ENCODE results near the gene SUMO4.

The SUMO4 gene

DNA sequence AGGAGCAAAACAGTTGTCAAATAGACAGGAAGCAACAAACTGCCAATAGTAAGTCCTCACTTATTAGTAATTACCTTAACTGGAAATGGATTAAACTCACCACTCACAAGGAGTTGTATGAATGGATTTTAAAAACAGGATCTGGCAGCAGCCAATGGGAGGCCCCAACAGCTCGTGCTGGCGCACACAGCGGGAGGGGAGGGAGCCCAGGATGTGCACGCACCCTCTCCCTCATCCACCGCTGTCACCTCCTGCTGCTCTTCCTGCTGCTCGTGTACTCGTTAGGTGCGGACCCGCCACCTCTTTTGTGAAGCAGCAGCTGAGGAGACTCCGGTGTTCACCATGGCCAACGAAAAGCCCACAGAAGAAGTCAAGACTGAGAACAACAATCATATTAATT, at the start of gene SUMO4:
Gene SUMO4 (plus strand): TSS at position 213 of the 400 bp plus-strand sequence. CDS start 130 bp downstream, at position 343.
- DNase-seq: no peak

- DNase-seq: no peak
Observed at GRCh38 chr6:149354009-149354408, 46.1 kb upstream of the SUMO4 start.

DNA sequence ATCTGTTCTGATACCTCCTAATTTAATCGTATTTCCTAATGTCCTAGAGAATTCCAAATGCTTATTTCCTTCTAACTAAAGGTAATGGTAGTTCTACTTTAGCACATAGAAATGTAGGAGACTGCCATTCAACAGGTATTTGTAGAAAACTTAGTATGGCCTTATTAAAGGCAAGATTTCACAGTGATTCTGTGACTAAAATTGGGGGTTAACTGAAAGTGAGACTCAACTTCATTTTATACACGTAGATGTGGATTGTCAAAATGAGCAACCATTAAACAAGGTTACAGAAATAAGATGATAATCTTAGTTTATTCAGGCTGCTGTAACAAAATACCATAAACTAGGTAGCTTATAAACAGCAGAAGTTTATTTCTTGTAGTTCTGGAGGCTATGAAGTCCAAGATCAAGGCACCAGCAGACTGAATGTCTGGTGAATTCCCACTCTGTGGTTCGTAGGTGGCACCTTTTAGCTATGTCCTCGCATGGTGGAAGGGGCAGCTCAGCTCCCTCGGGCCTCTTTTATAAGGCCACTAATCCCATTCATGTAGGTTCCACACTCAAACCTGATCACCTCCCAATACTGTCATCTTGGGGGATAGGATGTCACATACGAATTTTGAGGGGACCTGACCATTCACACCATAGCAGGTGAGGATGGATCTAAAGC, 43.8 kb upstream of the SUMO4 start:
- DNase-seq: no peak

DNA sequence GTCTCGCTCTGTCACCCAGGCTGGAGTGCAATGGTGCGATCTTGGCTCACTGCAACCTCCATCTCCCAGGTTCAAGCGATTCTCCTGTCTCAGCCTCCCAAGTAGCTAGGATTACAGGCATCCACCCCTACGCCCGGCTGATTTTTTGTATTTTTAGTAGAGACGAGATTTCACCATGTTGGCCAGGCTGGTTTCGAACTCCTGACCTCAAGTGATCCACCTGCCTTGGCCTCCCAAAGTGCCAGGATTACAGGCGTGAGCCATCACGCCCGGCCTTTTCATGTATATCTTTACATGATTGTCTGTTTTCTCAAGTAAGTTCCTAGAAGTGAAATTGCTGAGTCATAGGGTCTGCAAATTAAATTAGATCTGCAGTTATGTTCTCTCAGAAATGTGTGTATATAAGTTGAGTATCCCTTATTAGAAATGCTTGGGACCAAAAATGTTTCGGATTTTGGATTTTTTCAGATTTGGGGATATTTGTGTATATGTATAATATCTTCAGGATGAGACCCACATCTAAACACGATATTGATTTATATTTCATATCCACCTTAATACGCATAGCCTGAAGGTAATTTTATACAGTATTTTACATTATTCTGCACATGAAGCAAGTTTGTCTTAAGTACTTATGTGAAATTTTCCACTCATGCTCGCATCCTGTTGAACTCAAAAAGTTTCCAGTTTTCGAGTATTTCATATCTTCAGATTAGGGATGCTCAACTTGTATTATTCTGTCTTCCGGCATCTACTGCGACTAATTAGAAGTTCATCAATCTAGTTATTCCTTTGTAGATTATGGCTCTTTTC, 42.1 kb upstream of the SUMO4 start:
- DNase-seq: no peak

- DNase-seq: no peak
Observed at GRCh38 chr6:149359440-149359839, 40.6 kb upstream of the SUMO4 start.

- DNase-seq: no peak
Observed at GRCh38 chr6:149360536-149360935, 39.5 kb upstream of the SUMO4 start.

DNA sequence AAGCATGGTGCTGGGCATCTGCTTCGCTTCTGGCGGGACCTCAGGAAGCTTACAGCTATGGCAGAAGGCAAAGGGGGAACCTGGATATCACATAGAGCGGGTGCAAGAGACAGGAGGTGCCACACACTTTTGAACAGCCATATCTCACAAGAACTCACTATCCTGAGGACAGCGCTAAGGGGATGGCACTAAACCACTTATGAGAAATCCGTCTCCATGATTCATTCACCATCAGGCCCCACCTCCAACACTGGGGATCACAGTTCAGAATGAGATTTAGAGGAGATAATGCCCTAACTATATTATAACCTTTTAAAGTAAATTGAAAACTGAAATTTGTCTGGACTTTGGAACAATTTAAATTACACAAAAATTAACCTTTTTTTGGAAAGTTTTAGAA, 37.8 kb upstream of the SUMO4 start:
- DNase-seq: no peak

DNA sequence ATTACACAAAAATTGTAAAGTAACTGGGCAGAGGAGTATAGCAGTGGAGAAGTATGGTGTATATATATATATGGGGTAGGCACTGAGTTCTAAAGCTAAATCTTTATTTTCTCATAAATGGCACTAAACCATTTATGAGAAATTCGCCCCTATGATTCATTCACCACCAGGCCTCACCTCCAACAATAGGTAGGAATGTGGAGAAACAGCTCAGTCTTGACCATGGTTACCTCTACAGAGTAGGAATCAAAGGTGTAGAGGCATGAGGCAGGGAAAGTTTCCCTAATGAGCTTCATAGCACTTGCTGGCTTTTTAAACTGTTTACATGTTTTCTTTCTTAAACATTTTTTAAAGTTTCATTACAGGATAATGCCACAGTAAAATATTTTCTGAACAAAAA, 36.9 kb upstream of the SUMO4 start:
- DNase-seq: no peak

DNA sequence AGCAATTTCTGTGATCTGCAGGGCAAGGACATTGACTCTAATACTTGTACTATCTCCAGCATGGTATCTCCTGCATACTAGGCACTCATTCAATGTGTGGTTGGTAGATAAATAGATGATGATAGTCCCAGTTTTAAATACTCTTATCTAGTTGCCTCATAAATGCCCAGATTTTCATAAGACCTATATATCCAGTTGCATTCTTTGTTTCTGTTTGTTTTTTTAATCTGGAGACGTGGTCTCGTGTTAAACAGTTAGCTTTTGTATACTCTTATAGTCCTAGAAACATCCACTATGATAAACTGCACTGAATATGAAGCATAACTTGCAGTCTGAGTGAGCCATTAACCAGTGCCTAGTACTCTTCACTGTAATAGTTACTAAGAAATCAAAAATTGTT, 35.5 kb upstream of the SUMO4 start:
- DNase-seq: no peak

GRCh38 chr6:149365197-149365596, 34.9 kb upstream of the SUMO4 start:
- DNase-seq: no peak

GRCh38 chr6:149366267-149366921, 33.7 kb upstream of the SUMO4 start:
- DNase-seq: no peak

GRCh38 chr6:149368065-149368464, 32.0 kb upstream of the SUMO4 start:
- DNase-seq: no peak

DNA sequence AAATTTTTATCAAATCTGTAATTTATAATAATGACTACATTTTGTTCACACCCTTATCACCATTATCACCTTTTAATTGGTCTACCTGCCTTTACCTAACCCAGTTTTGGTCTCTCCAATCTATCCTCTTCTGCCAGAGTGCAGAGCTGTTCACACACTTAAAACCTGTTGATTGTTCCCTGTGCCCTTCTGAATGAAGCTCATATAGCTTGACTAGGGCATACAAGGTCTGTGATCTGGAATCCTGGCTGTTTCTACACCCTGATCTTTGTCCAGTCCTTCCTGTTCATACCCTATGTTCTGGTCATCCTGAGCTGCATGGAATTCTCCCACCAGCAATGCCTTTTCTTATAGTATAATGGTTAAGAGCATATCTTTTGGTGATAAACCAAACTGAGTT, 28.9 kb upstream of the SUMO4 start:
- DNase-seq: no peak

DNA sequence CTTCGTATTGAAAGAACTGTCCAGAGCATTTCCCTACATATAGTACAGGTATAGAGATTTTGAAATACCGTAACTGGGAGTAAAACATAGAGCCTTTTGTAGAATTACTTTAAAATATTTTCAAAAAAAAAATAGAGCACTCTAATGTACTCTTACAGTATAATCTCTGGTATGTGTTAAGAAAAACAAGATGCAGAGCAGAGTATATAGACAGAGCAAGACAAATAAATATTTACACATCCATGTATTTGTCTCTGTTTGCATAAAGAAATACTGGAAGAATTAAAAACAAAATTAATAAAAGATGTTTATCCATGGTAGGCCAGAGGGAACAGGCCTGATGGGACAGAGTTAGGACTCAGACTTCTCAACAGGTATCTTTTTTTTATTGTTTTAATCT, 28.0 kb upstream of the SUMO4 start:
- no peak for DNase-seq

DNA sequence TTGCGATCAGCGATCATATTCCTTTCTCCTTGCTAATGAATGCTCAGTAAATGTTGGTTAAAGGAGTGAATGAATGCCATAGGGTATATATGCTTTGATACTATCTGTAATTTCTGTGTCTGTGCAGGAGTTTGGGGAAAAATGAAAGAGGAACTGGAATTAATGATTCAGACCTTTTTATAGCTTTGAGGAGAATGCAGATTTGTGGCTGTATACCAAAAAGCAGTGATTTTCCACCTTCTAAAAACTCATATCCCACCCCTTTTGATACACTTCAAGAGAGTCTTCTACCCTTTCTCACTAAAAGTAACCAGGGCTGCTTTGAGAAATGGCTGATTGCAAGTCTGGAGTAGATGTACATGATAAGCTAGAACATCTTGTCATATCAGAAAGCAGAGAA, 26.6 kb upstream of the SUMO4 start:
- no peak for DNase-seq

GRCh38 chr6:149379977-149380376, 20.1 kb upstream of the SUMO4 start:
- DNase-seq: no peak

- no peak for DNase-seq
Observed at GRCh38 chr6:149380523-149380922, 19.5 kb upstream of the SUMO4 start.

DNA sequence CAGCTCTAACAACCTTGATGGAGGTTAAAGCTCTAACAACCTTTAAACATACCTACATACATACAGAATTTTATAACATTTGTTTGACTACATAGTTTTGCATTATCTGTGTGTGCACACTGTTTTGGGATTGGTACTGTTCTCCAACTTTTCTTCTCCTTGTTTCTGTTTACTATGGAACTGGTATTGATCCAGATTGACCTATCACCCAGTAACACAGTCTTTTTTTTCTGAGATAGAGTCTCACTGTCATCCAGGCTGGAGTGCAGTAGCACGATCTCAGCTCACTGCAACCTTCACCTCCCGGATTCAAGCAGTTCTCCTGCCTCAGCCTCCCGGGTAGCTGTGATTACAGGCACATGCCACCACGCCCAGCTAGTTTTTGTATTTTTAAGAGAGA, 16.7 kb upstream of the SUMO4 start:
- DNase-seq: no peak

DNA sequence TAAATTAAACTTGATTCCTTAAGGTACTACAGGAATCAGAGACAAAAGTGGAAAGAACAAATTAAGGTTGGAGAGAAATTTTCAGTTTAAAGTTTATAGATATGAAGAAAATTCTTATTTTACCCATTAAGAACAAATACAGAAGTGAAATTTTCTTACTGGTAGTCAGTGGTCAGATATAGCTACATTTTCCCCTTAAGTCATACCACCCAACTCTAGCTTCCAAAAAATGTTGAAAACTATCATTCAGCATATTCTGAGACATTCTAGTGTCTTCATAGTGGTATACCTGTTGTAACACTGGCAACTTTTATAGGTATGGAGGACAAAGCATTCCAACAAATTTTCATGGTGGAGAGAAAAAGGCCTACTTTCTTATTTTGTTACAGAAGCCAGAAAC, 15.6 kb upstream of the SUMO4 start:
- no peak for DNase-seq

DNA sequence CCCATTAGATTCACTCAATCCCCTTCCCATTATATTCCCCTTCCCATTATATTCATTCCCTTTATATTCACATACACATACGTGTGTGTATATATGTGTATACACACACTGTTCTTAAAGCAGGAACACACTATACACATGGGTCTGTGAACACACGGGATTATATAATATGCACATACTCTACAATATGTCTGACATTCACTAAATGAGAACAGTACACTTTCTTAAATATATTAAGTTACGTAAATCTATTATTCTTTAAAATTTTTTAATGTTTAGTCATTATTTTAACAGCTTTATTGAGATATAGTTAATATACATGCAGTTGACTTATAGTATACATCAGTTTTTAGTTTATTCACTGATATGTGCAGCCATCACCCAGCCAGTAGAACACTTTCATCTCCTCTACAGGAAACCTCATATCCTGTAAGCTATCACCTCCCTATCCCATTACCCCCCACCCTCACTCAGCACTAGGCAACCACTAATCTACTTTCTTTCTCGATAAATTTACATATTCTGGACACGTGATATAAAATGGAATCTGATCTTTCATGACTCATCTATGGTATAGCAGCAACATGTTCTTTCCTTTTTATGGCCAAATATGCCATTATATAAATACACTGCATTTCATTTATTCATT, 13.9 kb upstream of the SUMO4 start:
- no peak for DNase-seq

DNA sequence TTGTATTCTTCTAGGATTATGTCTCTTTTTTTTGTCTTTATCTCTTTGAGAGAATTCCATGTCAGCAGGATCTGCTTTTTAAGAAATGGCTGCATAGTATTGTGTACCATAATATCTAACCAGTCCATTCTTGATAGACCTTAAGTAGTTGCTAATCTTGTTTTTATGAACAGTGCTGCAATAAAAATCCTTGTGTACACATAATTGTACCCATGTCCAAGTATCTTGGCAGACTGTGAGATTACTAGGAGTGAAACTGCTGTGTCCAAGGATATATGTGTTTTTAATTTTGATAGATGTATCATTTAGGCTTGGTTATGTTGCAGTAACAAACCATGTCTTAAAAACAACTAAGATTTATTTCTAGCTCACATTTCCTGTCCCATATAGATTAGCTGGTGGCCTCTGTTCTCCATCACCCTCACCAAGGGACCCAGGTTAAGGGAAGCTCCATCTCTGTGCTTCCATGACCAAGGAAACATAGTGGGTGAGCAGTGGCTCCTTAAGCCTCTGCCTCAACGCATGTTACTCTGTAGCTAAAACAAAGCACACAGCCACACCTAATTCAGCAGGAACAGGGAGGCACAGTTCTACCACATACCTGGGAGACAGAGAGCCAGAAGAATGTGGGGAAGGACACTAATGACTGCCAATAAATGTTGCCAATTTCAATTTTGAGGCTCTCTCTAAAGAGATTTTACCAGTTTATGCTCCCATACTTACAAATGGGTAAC, 12.1 kb upstream of the SUMO4 start:
- DNase-seq: no peak

GRCh38 chr6:149389509-149390297, 10.4 kb upstream of the SUMO4 start:
- no peak for DNase-seq

Measured in NCI-H2029 (cell line).